ENCODE results near the gene LRP1B. TPM values are rescaled to one million over a fixed set of nuclear protein-coding genes. Genes with fewer than 3 reads are reported as not detected.
A peak's percentile ranks its signal among the peaks of the same experiment; 100 is the strongest.

The LRP1B gene
- total and polyA plus RNA-seq, 2 of the 8 experiments (the other 6 are each of a cell fraction or from before 2014, with no cell fraction given): 0.03 TPM; not detected in 1

- Histone ChIP-seq H3K56ac (replicated peaks; ENCODE audit: insufficient read length, low read depth, low read length) (no peak overlapping the region), H2BK5ac (ENCODE audit: low read depth, low read length) (no peak overlapping the region), H3K4me3 (ENCODE audit: extremely low read depth in 1 of 4, insufficient read depth in 2 of 4, low read depth in 3 of 4, low read length in 4 of 4) (no peak overlapping the region), H3K27me3 (replicated peaks in 1 of 4; ENCODE audit: control insufficient read depth in 3 of 4, extremely low read depth in 1 of 4, insufficient read depth in 3 of 4, low read length in 3 of 4) (no peaks in the 10 kb centered on the region), H4K20me1 (replicated peaks in 1 of 2; ENCODE audit: control insufficient read depth in 1 of 2, insufficient read depth in 2 of 2, low read length in 2 of 2) (no peaks in the 10 kb centered on the region), H3K27ac (ENCODE audit: low read depth, low read length) (no peak overlapping the region), H3K4me1 (replicated peaks in 1 of 4; ENCODE audit: control insufficient read depth in 3 of 4, insufficient read depth in 4 of 4, low read length in 3 of 4) (peaks cover 0 to 2% (median 0%) of the 10 kb centered on the region in 4 experiments; a peak in 1 of 7 replicates), H3K79me1 (ENCODE audit: low read depth, low read length) (no peaks in the 10 kb centered on the region), H3K9me3 (ENCODE audit: insufficient read depth in 2 of 2, low read depth in 1 of 2, low read length in 1 of 2) (no peaks in the 10 kb centered on the region), H3K18ac (ENCODE audit: extremely low read depth, low read length) (no peak overlapping the region), H3K36me3 (ENCODE audit: control insufficient read depth in 2 of 4, insufficient read depth in 4 of 4, low read length in 3 of 4) (no peaks in the 10 kb centered on the region), H4K8ac (ENCODE audit: extremely low read depth, insufficient read depth, low read length) (no peak overlapping the region), H3K9ac (replicated peaks in 1 of 4; ENCODE audit: extremely low read depth in 1 of 4, low read depth in 3 of 4, low read length in 3 of 4) (no peak overlapping the region), H2AFZ (ENCODE audit: low read length) (no peak overlapping the region), H4K5ac (ENCODE audit: insufficient read length, low read depth, low read length) (no peak overlapping the region), H3K4me2 (ENCODE audit: insufficient read depth in 1 of 2, low read depth in 2 of 2, low read length in 2 of 2) (no peak overlapping the region), H3K23me2 (ENCODE audit: low read depth, low read length) (no peaks in the 10 kb centered on the region), H2BK15ac (ENCODE audit: low read length) (no peak overlapping the region), H4K91ac (replicated peaks; ENCODE audit: insufficient read length, low read length) (no peak overlapping the region), H3K4ac (replicated peaks; ENCODE audit: insufficient read length, low read depth, low read length) (no peak overlapping the region), H3K14ac (ENCODE audit: insufficient read length) (no peak overlapping the region), H2BK12ac (ENCODE audit: low read depth, low read length) (no peak overlapping the region), H2BK120ac (replicated peaks; ENCODE audit: low read depth, low read length) (no peak overlapping the region), H2AK5ac (ENCODE audit: low read depth, low read length) (no peak overlapping the region), H3K23ac (ENCODE audit: insufficient read length) (no peak overlapping the region), H3K79me2 (ENCODE audit: control insufficient read depth in 1 of 2, insufficient read depth in 2 of 2, low read length in 2 of 2) (no peaks in the 10 kb centered on the region), H2BK20ac (ENCODE audit: low read length) (no peak overlapping the region)
- FAIRE-seq (no peak), DNase-seq (ENCODE audit: low read depth in 1 of 2, low spot score in 2 of 2) (no peak)
- TF ChIP-seq MAFK (IDR thresholded peaks at IDR 0.05; ENCODE audit: low read depth, low read length) (peak; percentile 82; the same call in 1 of the 2 replicates), MAX (IDR thresholded peaks at IDR 0.05) (no peak)
- 100% methylated on average over 1 of the region's 1 CpG; no CpG with 5 or more reads in 1 of the 2 experiments for WGBS, 2 experiments (ENCODE audit: extremely low coverage in 1 of 2, insufficient coverage in 1 of 2, insufficient read length in 1 of 2, insufficient replicate concordance in 2 of 2, low coverage in 1 of 2, low lambda C conversion rate in 2 of 2, missing lambda C conversion rate in 1 of 2)
- POLR2A ChIA-PET (ENCODE audit: partially characterized antibody): no interaction called here
- CTCF ChIA-PET (ENCODE audit: partially characterized antibody): no interaction called here
Measured at GRCh38 chr2:141586985-141587384, 543.8 kb downstream of the LRP1B start.

All from H1 (cell line).